Epithelial cell of esophagus (primary cell): ENCODE results near the gene POU6F2.
"Not testable (repeated sequence)": the region's sequence is repeated elsewhere in the genome, so short reads cannot be mapped to it uniquely, and the experiment has no call there.

Experiments used
- DNase-seq: peaks from one replicate; pipeline ENCODE4 v3.0.0; 2010; ENCODE audit warnings: low read depth
- H3K4me3 ChIP-seq: 2 replicates; pipeline ENCODE4 v1.5.1; 2011; ENCODE audit warnings: mild to moderate bottlenecking, low read length, control low read depth
- CTCF ChIP-seq: IDR thresholded peaks from 2 replicates; pipeline ENCODE4 v1.5.1; 2011; ENCODE audit warnings: low read depth, mild to moderate bottlenecking, low read length, control low read depth, inconsistent platforms; ENCODE audit not compliant: insufficient read depth; ENCODE audit errors: missing control alignments

POU6F2 gene

GRCh38 chr7:39187130-39187529, 209.4 kb downstream of the POU6F2 start:
- no peak for DNase-seq
- TF ChIP-seq CTCF, result no peak
- H3K4me3 ChIP-seq, result no peak overlapping the region

GRCh38 chr7:39192476-39192875, 214.8 kb downstream of the POU6F2 start:
- no peak for TF ChIP-seq CTCF
- no peak for DNase-seq
- no peak overlapping the region for H3K4me3 ChIP-seq

GRCh38 chr7:39194388-39194787, 216.7 kb downstream of the POU6F2 start:
- not testable (repeated sequence) for DNase-seq, H3K4me3 ChIP-seq

GRCh38 chr7:39195967-39196366, 218.3 kb downstream of the POU6F2 start:
- no peak overlapping the region for H3K4me3 ChIP-seq
- TF ChIP-seq CTCF, result no peak
- no peak for DNase-seq

GRCh38 chr7:39197831-39198230, 220.1 kb downstream of the POU6F2 start:
- no peak for DNase-seq
- no peak overlapping the region for H3K4me3 ChIP-seq
- no peak for TF ChIP-seq CTCF

- no peak overlapping the region for H3K4me3 ChIP-seq
- no peak for TF ChIP-seq CTCF
- DNase-seq, result no peak
Observed at GRCh38 chr7:39198556-39198955, 220.8 kb downstream of the POU6F2 start.

- DNase-seq, result no peak
- TF ChIP-seq CTCF, result no peak
- H3K4me3 ChIP-seq, result no peak overlapping the region
Observed at GRCh38 chr7:39199006-39199405, 221.3 kb downstream of the POU6F2 start.

- no peak for DNase-seq
- no peak for TF ChIP-seq CTCF
Observed at GRCh38 chr7:39199951-39200350, 222.2 kb downstream of the POU6F2 start.

More at GRCh38 chr7:39199951-39200350, 222.2 kb downstream of the POU6F2 start:
- no peak overlapping the region for H3K4me3 ChIP-seq
